ENCODE data around the gene TRIM33. TPM values are rescaled to one million over a fixed set of nuclear protein-coding genes. Genes with fewer than 3 reads are reported as not detected.

Gene TRIM33
- total RNA-seq, 1 experiment from 2014 or later, result 53.8 TPM

DNA sequence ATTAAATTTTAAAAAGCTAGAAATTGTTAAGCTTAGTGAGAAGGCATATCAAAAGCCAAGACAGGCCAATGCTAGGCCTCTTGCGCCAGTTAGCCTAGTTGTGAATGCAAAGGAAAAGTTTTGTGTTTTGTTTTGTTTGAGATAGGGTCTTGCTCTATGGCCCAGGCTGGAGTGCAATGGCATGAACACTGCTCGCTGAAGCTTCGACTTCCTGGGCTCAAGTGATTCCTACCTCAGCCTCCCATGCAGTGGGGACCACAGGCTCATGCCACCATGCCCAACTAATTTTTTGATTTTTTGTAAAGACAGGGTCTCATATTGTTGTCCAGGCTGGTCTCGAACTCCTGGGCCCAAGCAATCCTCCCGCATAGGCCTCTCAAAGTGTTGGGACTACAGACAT lies 40.3 kb downstream of the TRIM33 start:
- H4K5ac ChIP-seq (ENCODE audit: insufficient read length, low read depth, low read length), result no peak overlapping the region
- no peak overlapping the region for H2BK5ac ChIP-seq (ENCODE audit: insufficient read length, low read length)
- H3K27me3 ChIP-seq (ENCODE audit: insufficient read depth, low read length), result no peaks in the 10 kb centered on the region
- H3K56ac ChIP-seq (ENCODE audit: insufficient read length, low read depth, low read length), result no peak overlapping the region
- H3K27ac ChIP-seq (ENCODE audit: insufficient read length, low read depth, low read length), result no peak overlapping the region
- H3K27me3 Mint-ChIP-seq (ENCODE audit: low read depth), result no peaks in the 10 kb centered on the region
- TF ChIP-seq CTCF (conservative IDR thresholded peaks at IDR 0.05), result no peak
- no peak overlapping the region for H2BK120ac ChIP-seq (ENCODE audit: low read depth, low read length, poor library complexity, severe bottlenecking)
- H3T11ph ChIP-seq (ENCODE audit: low read length), result no peak overlapping the region
- H2BK12ac ChIP-seq (ENCODE audit: insufficient read length, low read depth, low read length), result no peak overlapping the region
- no peak overlapping the region for H3K18ac ChIP-seq (ENCODE audit: insufficient read length, low read depth, low read length)
- H4K91ac ChIP-seq (ENCODE audit: insufficient read length, low read depth, low read length), result no peak overlapping the region
- H3K79me1 ChIP-seq (ENCODE audit: insufficient read depth, low read depth, low read length, poor library complexity, severe bottlenecking), result peaks cover 14% of the 10 kb centered on the region
- DNase-seq, result no peak
- H3K79me2 ChIP-seq (ENCODE audit: insufficient read depth, low read length), result peaks cover 29% of the 10 kb centered on the region; the same call in 1 of the 2 replicates
- H3K9me3 ChIP-seq (ENCODE audit: control insufficient read depth, low read depth, low read length), result no peaks in the 10 kb centered on the region
- no peak overlapping the region for H2AFZ ChIP-seq (ENCODE audit: low read length)
- H3K14ac ChIP-seq (ENCODE audit: insufficient read depth, low read length), result no peak overlapping the region
- peak overlapping the region in 1 of 3 experiments; percentile 52; a peak in 2 of 7 replicates for H3K27ac Mint-ChIP-seq
- peaks cover 3% of the 10 kb centered on the region for H4K20me1 ChIP-seq (ENCODE audit: control insufficient read depth, insufficient read depth, insufficient read length)
- no peaks in the 10 kb centered on the region; the same call in 1 of the 2 replicates for H3K4me1 ChIP-seq (ENCODE audit: insufficient read depth, low read length)
- H3K9me3 Mint-ChIP-seq, result no peaks in the 10 kb centered on the region
- no peak overlapping the region for H2AK5ac ChIP-seq (ENCODE audit: insufficient read length, low read length)
- peaks cover 21 to 29% of the 10 kb centered on the region in 2 experiments for H3K4me1 Mint-ChIP-seq
- no peak overlapping the region for H3K23ac ChIP-seq (ENCODE audit: insufficient read length, low read depth, low read length)
- no peak overlapping the region for H3K9ac ChIP-seq (ENCODE audit: extremely low read depth, insufficient read length, low read length)
- no peak overlapping the region for H3K4ac ChIP-seq (ENCODE audit: low read depth, low read length)
- no peak overlapping the region for H2BK20ac ChIP-seq (ENCODE audit: low read depth, low read length, poor library complexity, severe bottlenecking)
- no peak overlapping the region for H4K8ac ChIP-seq (replicated peaks; ENCODE audit: insufficient read length, low read depth, low read length)
- H2BK15ac ChIP-seq (ENCODE audit: low read depth, low read length), result no peak overlapping the region
- H3K36me3 Mint-ChIP-seq (ENCODE audit: insufficient read depth in 1 of 3, low read depth in 3 of 3), result peaks cover 4 to 17% (median 9%) of the 10 kb centered on the region in 3 experiments
- no CpG with 5 or more reads among the region's 5 CpGs for WGBS (ENCODE audit: extremely low coverage, insufficient read length, low lambda C conversion rate)
- H3K4me3 Mint-ChIP-seq, result no peak overlapping the region
- no peaks in the 10 kb centered on the region for H3K23me2 ChIP-seq (ENCODE audit: insufficient read length, low read depth, low read length, poor library complexity, severe bottlenecking)
- H3K4me2 ChIP-seq (ENCODE audit: insufficient read depth, insufficient read length, low read length), result no peak overlapping the region

All from H9 (cell line).